ENCODE measurements around the gene ASGR2. TPM values are rescaled to one million over a fixed set of nuclear protein-coding genes. Genes with fewer than 3 reads are reported as not detected.
"Not testable (repeated sequence)": the region's sequence is repeated elsewhere in the genome, so short reads cannot be mapped to it uniquely, and the experiment has no call there.

The ASGR2 gene
- total RNA-seq, 4 donors from 2014 or later: not detected

DNA sequence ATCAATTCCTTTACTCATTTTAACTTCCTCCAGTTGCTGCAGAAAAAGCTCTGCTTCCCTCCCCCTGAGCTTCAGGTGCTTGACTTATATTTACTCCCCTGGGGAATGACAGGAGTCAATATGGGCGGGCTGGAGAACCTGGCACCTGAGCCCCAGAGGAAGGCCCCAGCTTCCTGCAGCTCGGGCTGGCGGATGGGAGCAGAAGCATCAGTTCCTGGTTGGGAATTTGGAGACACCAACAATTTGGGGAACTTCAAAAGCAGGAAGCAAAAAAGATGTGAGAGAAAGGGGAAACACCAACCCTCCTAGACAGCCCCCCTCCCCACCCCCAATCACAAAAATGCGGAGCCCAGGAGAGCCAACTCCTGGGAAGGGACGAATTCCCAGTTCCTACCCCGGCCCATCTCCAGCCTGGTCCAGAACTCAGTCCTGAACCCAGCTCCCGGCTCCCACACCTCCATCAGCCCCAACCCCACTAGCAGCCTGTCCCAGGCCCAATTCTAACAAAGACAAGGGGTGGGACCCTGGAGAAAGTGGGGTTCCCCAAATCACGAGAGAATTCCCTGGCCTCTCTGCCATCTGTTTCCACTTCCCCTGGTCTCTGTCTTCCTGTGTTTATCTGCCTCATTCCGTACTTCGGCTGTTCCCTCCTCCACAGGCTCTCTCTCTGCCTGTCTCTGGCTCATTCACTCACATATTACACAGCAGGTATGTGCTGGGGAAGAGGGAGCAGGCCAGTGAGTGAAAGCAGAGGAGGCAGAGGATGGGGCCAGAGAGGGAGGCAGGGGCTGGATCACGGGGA, 16.2 kb upstream of the ASGR2 start:
- intact Hi-C loops (cut with DNase I; ENCODE audit: low total_unique reads): no loop called here
- DNase-seq: no peak
- Histone ChIP-seq H3K36me3 (no peaks in the 10 kb centered on the region), H3K4me1 (no peaks in the 10 kb centered on the region), H3K9me3 (no peaks in the 10 kb centered on the region), H3K27me3 (no peaks in the 10 kb centered on the region), H3K27ac (no peak overlapping the region), H3K4me3 (no peak overlapping the region)
- TF ChIP-seq POLR2A (IDR thresholded peaks at IDR 0.05): no peak
- TF ChIP-seq, protein P1, sequence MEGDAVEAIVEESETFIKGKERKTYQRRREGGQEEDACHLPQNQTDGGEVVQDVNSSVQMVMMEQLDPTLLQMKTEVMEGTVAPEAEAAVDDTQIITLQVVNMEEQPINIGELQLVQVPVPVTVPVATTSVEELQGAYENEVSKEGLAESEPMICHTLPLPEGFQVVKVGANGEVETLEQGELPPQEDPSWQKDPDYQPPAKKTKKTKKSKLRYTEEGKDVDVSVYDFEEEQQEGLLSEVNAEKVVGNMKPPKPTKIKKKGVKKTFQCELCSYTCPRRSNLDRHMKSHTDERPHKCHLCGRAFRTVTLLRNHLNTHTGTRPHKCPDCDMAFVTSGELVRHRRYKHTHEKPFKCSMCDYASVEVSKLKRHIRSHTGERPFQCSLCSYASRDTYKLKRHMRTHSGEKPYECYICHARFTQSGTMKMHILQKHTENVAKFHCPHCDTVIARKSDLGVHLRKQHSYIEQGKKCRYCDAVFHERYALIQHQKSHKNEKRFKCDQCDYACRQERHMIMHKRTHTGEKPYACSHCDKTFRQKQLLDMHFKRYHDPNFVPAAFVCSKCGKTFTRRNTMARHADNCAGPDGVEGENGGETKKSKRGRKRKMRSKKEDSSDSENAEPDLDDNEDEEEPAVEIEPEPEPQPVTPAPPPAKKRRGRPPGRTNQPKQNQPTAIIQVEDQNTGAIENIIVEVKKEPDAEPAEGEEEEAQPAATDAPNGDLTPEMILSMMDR (IDR thresholded peaks at IDR 0.05): no peak

DNA sequence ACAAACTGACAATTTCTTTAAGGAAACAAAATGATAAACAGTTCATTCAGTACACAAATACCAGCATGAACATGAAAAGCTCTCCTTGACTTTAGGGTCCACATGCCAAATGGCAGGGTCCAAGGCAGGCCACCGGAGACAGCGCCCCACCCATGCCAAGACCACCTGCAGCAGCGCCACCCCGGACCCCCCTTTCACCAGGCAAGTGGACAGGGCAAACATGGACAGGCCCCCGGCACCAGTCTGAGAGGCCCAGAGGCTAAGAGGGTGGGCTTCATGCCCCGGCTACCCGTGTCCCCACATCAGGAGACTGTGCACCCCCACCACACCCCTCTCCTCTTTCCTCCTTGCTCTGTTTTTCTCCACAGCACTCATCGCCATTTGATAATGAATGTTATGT, 14.7 kb upstream of the ASGR2 start:
- Histone ChIP-seq H3K4me1 (no peaks in the 10 kb centered on the region), H3K27ac (no peak overlapping the region), H3K27me3 (no peaks in the 10 kb centered on the region), H3K36me3 (no peaks in the 10 kb centered on the region), H3K9me3 (no peaks in the 10 kb centered on the region), H3K4me3 (no peak overlapping the region)
- intact Hi-C loops (cut with DNase I; ENCODE audit: low total_unique reads): no loop called here
- no peak for TF ChIP-seq POLR2A (IDR thresholded peaks at IDR 0.05)
- TF ChIP-seq, protein P1 (IDR thresholded peaks at IDR 0.05): no peak
- DNase-seq: no peak

DNA sequence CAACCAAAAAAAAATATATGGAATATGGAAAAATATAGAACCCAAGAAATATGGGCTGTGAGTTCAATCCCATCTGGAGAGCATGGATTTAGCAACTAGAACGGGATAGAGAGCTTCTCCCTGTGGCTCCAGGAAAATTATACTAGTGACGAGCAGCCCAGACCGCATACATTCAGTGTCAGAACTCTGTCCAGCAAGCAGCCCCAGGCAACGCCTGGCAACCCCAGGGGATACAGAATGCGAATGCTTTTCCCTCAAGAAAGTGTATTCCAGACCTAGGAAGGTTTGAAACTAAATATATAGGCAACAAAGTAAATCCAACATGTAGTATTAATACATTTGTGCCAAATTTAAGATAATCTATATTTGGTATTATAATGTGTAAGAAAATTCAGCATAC, 13.5 kb upstream of the ASGR2 start:
- no peak for TF ChIP-seq POLR2A (IDR thresholded peaks at IDR 0.05)
- TF ChIP-seq, protein P1 (IDR thresholded peaks at IDR 0.05): no peak
- DNase-seq: no peak
- Histone ChIP-seq H3K4me3 (no peak overlapping the region), H3K27ac (no peak overlapping the region), H3K4me1 (no peaks in the 10 kb centered on the region), H3K27me3 (no peaks in the 10 kb centered on the region), H3K36me3 (no peaks in the 10 kb centered on the region), H3K9me3 (no peaks in the 10 kb centered on the region)
- intact Hi-C loops (cut with DNase I; ENCODE audit: low total_unique reads): no loop called here

DNA sequence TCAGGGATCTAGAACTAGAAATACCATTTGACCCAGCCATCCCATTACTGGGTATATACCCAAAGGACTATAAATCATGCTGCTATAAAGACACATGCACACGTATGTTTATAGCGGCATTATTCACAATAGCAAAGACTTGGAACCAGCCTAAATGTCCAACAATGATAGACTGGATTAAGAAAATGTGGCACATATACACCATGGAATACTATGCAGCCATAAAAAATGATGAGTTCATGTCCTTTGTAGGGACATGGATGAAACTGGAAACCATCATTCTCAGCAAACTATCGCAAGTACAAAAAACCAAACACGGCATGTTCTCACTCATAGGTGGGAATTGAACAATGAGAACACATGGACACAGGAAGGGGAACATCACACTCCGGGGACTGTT, 12.9 kb upstream of the ASGR2 start:
- intact Hi-C loops (cut with DNase I; ENCODE audit: low total_unique reads); H3K4me1 ChIP-seq; H3K9me3 ChIP-seq; H3K36me3 ChIP-seq; H3K27me3 ChIP-seq; H3K27ac ChIP-seq; DNase-seq; H3K4me3 ChIP-seq: not testable (repeated sequence)

DNA sequence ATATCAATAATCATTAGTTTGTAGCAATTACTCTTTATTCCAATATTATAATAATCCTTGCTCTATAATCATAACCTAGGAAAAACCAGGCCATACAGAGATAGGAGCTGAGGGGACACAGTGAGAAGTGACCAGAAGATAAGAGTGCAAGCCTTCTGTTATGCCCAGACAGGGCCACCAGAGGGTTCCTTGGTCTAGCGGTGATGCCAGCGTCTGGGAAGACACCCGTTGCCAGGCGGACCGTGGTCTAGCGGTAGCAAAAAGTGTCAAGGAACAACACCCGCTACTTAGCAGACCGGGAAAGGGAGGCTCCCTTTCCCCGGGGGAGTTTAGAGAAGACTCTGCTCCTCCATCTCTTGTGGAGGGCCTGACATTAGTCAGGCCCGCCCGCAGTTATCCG, 11.8 kb upstream of the ASGR2 start:
- intact Hi-C loops (cut with DNase I; ENCODE audit: low total_unique reads); H3K27ac ChIP-seq; H3K27me3 ChIP-seq; H3K4me3 ChIP-seq; H3K4me1 ChIP-seq; DNase-seq; H3K36me3 ChIP-seq; H3K9me3 ChIP-seq: not testable (repeated sequence)

DNA sequence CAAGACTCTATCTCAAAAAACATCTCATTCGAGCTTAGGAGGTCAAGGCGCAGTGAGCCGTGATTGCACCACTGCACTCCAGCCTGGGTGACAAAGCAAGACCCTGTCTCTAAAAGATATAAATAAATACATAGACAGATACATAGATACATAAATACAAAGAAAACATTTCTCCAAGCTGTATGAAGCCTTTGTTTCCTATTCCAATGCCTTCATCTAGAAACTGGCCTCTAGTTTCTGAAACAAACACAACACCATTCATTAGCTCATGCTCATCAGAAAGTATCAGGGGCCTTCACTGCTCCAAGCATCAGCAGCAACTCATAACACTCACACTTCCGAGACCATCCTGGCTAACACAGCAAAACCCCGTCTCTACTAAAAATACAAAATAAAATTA, 10.3 kb upstream of the ASGR2 start:
- H3K27me3 ChIP-seq: no peaks in the 10 kb centered on the region
- H3K4me3 ChIP-seq: no peak overlapping the region
- H3K27ac ChIP-seq: no peak overlapping the region
- TF ChIP-seq POLR2A (IDR thresholded peaks at IDR 0.05): no peak
- TF ChIP-seq, protein P1 (IDR thresholded peaks at IDR 0.05): no peak
- no peaks in the 10 kb centered on the region for H3K9me3 ChIP-seq
- DNase-seq: no peak
- no peaks in the 10 kb centered on the region for H3K4me1 ChIP-seq
- intact Hi-C loops (cut with DNase I; ENCODE audit: low total_unique reads): no loop called here
- no peaks in the 10 kb centered on the region for H3K36me3 ChIP-seq
